CD14-positive monocyte (primary cell): ENCODE data around the gene GCNA. TPM values are rescaled to one million over a fixed set of nuclear protein-coding genes. Genes with fewer than 3 reads are reported as not detected.

Source experiments
- DNase-seq, 3 donors: peaks; one replicate each; pipeline ENCODE4 v3.0.0-alpha.2; 2011 to 2022
- H2AFZ ChIP-seq: 2 replicates; pipeline ENCODE4 v1.6.0; 2012; ENCODE audit warnings: mild to moderate bottlenecking, low read depth, low read length, inconsistent platforms; ENCODE audit not compliant: insufficient read depth, poor library complexity, severe bottlenecking
- H3K27ac ChIP-seq, 2 donors: 1 replicate in 1 of 2; 2 replicates in 1 of 2; pipeline ENCODE4 v1.5.1; 2012 to 2013; ENCODE audit warnings: low read length in 2 of 2, control low read depth in 1 of 2, inconsistent platforms in 1 of 2, low read depth in 1 of 2, mild to moderate bottlenecking in 1 of 2
- H3K27me3 ChIP-seq, 2 donors: one replicate each; pipeline versions ENCODE4 v1.6.0 to v1.6.1; 2011 to 2013; ENCODE audit warnings: low read length in 2 of 2; ENCODE audit not compliant: control insufficient read depth in 2 of 2, insufficient read depth in 2 of 2
- H3K36me3 ChIP-seq, 2 donors: replicated peaks in 1 of 2; 1 replicate in 1 of 2; 2 replicates in 1 of 2; pipeline versions ENCODE4 v1.5.1 to v1.6.1; 2012 to 2013; ENCODE audit warnings: low read length in 2 of 2, control low read depth in 1 of 2, inconsistent platforms in 1 of 2, mild to moderate bottlenecking in 1 of 2; ENCODE audit not compliant: insufficient read depth in 2 of 2, control insufficient read depth in 1 of 2
- H3K4me1 ChIP-seq, 2 donors: 1 replicate in 1 of 2; 2 replicates in 1 of 2; pipeline versions ENCODE4 v1.5.1 to v1.6.1; 2012 to 2013; ENCODE audit warnings: low read length in 2 of 2, control low read depth in 1 of 2, inconsistent platforms in 1 of 2, mild to moderate bottlenecking in 1 of 2, moderate library complexity in 1 of 2; ENCODE audit not compliant: insufficient read depth in 2 of 2, control insufficient read depth in 1 of 2
- H3K4me2 ChIP-seq: replicated peaks from 2 replicates; pipeline ENCODE3; 2012; ENCODE audit warnings: low read length, moderate library complexity, mild to moderate bottlenecking; ENCODE audit not compliant: poor library complexity, severe bottlenecking; ENCODE audit errors: extremely low read depth
- H3K4me3 ChIP-seq, 3 experiments: fragments of 200-600 bp in 1 of 3; sonication (generic) in 1 of 3; replicated peaks in 1 of 3; 1 replicate in 2 of 3; 2 replicates in 1 of 3; pipeline ENCODE4 v1.5.1; 2011 to 2013; ENCODE audit warnings: low read length in 3 of 3, mild to moderate bottlenecking in 3 of 3, control low read depth in 2 of 3, low read depth in 2 of 3, inconsistent platforms in 1 of 3, moderate library complexity in 1 of 3
- H3K79me2 ChIP-seq: 2 replicates; pipeline ENCODE4 v1.6.0; 2012; ENCODE audit warnings: mild to moderate bottlenecking, control low read depth, inconsistent platforms, low read length, moderate library complexity; ENCODE audit not compliant: insufficient read depth
- H3K9ac ChIP-seq: 2 replicates; pipeline ENCODE4 v1.6.0; 2017; ENCODE audit warnings: low read length, mild to moderate bottlenecking; ENCODE audit not compliant: insufficient read depth, poor library complexity, severe bottlenecking
- H3K9me3 ChIP-seq, 2 donors: replicated peaks in 1 of 2; 1 replicate in 1 of 2; 2 replicates in 1 of 2; pipeline versions ENCODE4 v1.5.1 to v1.6.1; 2012 to 2013; ENCODE audit warnings: low read length in 2 of 2, control low read depth in 1 of 2; ENCODE audit not compliant: control insufficient read depth in 1 of 2, insufficient read depth in 1 of 2
- H4K20me1 ChIP-seq: 2 replicates; pipeline ENCODE4 v1.6.0; 2012; ENCODE audit warnings: mild to moderate bottlenecking, low read length, control low read depth, moderate library complexity; ENCODE audit not compliant: insufficient read depth
- H3K27ac Mint-ChIP-seq, 7 donors: one replicate each; pipeline ENCODE4 v1.8.0; 2020; ENCODE audit warnings: mild to moderate bottlenecking in 7 of 7, mixed read lengths in 7 of 7, moderate library complexity in 6 of 7, inconsistent platforms in 2 of 7
- H3K27me3 Mint-ChIP-seq, 3 donors: one replicate each; pipeline ENCODE4 v1.8.0; 2021 to 2022; ENCODE audit warnings: low read depth in 3 of 3, mild to moderate bottlenecking in 3 of 3, mixed read lengths in 3 of 3, moderate library complexity in 3 of 3, inconsistent platforms in 1 of 3
- H3K36me3 Mint-ChIP-seq, 2 donors: one replicate each; pipeline ENCODE4 v1.8.0; 2020; ENCODE audit warnings: mixed read lengths in 2 of 2, inconsistent platforms in 1 of 2, mild to moderate bottlenecking in 1 of 2
- H3K4me1 Mint-ChIP-seq: one replicate; pipeline ENCODE4 v1.8.0; 2020; ENCODE audit warnings: mild to moderate bottlenecking, mixed read lengths
- H3K4me3 Mint-ChIP-seq, 2 donors: one replicate each; pipeline ENCODE4 v1.8.0; 2020; ENCODE audit warnings: mild to moderate bottlenecking in 2 of 2, mixed read lengths in 2 of 2, moderate library complexity in 1 of 2
- H3K9me3 Mint-ChIP-seq, 7 donors: one replicate each; pipeline ENCODE4 v1.8.0; 2020 to 2022; ENCODE audit warnings: mixed read lengths in 7 of 7, mild to moderate bottlenecking in 6 of 7, moderate library complexity in 6 of 7, inconsistent platforms in 2 of 7
- CTCF ChIP-seq: fragments of 200-600 bp; IDR thresholded peaks from one replicate; pipeline ENCODE4 v1.8.0; 2022; ENCODE audit warnings: antibody characterized with exemption, mild to moderate bottlenecking
- WGBS: methylation state at CpG from one replicate; pipeline ENCODE4 v1.1.5; 2013; ENCODE audit warnings: missing lambda C conversion rate; ENCODE audit not compliant: insufficient coverage; 5-methylcytosine and 5-hydroxymethylcytosine counted together
- intact Hi-C, 2 donors: fragments of 100-400 bp; cut with micrococcal nuclease; formaldehyde crosslinking; loops; one replicate each; pipeline versions ENCODE4 v1.15.0 to v1.15.1; 2023
- polyA plus RNA-seq, 3 donors: library from polyadenylated mRNA; depleted of rRNA in 1 of 3; unstranded in 2 of 3; stranded (reverse) in 1 of 3; fragments of 300-500 nt in 2 of 3; fragments of >200 nt in 1 of 3; fragmentation: Illumina TruSeq in 2 of 3; gene quantifications; 1 replicate in 2 of 3; 2 replicates in 1 of 3; pipeline ENCODE4 v1.2.3, GENCODE V29; 2012 to 2021

The GCNA gene
- polyA plus RNA-seq, 3 donors, result 0.26 to 4.7 (median 0.27) TPM

DNA sequence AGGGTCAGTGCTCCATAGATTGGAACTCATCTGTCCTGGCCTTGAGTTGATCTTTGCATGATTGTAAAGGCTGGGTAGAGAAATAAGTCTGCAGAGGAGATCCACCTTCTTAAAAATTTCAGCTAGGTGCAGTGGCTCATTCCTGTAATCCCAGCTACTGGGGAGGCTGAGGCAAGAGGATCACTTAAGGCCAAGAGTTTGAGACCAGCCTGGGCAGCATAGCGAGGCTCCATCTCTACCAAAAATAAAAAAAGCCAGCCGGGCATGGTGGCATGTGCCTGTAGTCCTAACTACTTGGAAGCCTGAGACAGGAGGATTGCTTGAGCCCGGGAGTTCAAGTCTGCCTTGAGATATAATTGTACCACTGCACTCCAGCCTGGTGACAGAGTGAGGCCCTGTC is 40.5 kb downstream of the GCNA start:
- H3K27ac Mint-ChIP-seq, result no peak overlapping the region
- TF ChIP-seq CTCF, result no peak
- Histone ChIP-seq H3K27ac (no peak overlapping the region), H3K79me2 (no peaks in the 10 kb centered on the region), H3K36me3 (peaks cover 0 to 3% of the 10 kb centered on the region in 2 donors), H4K20me1 (no peaks in the 10 kb centered on the region), H3K27me3 (no peaks in the 10 kb centered on the region), H3K4me3 (no peak overlapping the region), H3K9me3 (no peaks in the 10 kb centered on the region), H2AFZ (no peak overlapping the region), H3K9ac (no peak overlapping the region), H3K4me2 (no peak overlapping the region), H3K4me1 (peaks cover 18 to 20% of the 10 kb centered on the region in 2 donors)
- WGBS, result no CpG with 5 or more reads among the region's 3 CpGs
- peaks cover 0 to 5% (median 2%) of the 10 kb centered on the region in 3 donors for H3K27me3 Mint-ChIP-seq
- no peak for DNase-seq
- intact Hi-C loops, result no loop called here
- peaks cover 0 to 2% (median 0%) of the 10 kb centered on the region in 7 donors for H3K9me3 Mint-ChIP-seq
- no peak overlapping the region for H3K4me3 Mint-ChIP-seq
- H3K4me1 Mint-ChIP-seq, result peaks cover 19% of the 10 kb centered on the region
- H3K36me3 Mint-ChIP-seq, result peaks cover 8 to 11% of the 10 kb centered on the region in 2 donors

DNA sequence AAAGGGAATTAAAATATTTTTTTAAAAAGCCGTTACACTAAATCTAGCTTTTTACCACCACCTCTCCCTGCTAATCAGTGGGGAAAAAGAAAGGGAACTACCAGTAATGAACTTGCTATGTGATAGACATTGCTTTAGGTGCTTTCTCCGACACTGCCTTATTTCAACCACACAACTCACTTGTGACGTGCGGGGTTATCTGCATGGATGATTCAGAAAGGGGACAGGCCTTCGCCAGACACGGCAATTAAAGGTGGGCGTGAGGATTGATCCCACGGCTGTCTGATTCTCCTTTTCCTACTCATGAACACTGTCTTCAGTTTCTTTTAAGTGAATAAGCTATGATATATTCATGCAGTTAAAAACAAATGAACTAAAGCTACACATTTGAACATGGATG is 41.0 kb downstream of the GCNA start:
- peaks cover 18 to 20% of the 10 kb centered on the region in 2 donors for H3K4me1 ChIP-seq
- intact Hi-C loops, result no loop called here
- Mint-ChIP-seq H3K27me3 (peaks cover 0 to 8% (median 2%) of the 10 kb centered on the region in 3 donors), H3K27ac (no peak overlapping the region), H3K36me3 (peaks cover 6 to 10% of the 10 kb centered on the region in 2 donors), H3K4me3 (no peak overlapping the region), H3K4me1 (peaks cover 19% of the 10 kb centered on the region), H3K9me3 (peaks cover 0 to 2% (median 0%) of the 10 kb centered on the region in 7 donors)
- H3K79me2 ChIP-seq, result no peaks in the 10 kb centered on the region
- H3K27ac ChIP-seq, result no peak overlapping the region
- H3K4me2 ChIP-seq, result no peak overlapping the region
- no peak for TF ChIP-seq CTCF
- WGBS, result no CpG with 5 or more reads among the region's 8 CpGs
- no peaks in the 10 kb centered on the region for H3K27me3 ChIP-seq
- no peaks in the 10 kb centered on the region for H3K36me3 ChIP-seq
- no peaks in the 10 kb centered on the region for H4K20me1 ChIP-seq
- H2AFZ ChIP-seq, result no peak overlapping the region
- no peaks in the 10 kb centered on the region for H3K9me3 ChIP-seq
- no peak overlapping the region for H3K9ac ChIP-seq
- DNase-seq, result no peak
- H3K4me3 ChIP-seq, result no peak overlapping the region
